GM10248 (cell line): Measurements from ENCODE around the gene SLC29A2.

ENCODE experiments used
- CTCF ChIA-PET: fragments of 300-600 bp; sonication (Branson Sonifier 250); formaldehyde crosslinking; extraction: SDS; loops from one replicate; lab custom pipeline; 2021; ENCODE audit warnings: antibody characterized with exemption; lab: Yijun Ruan, JAX
- POLR2A ChIA-PET: fragments of 350-650 bp; sonication (Branson Sonifier 250); formaldehyde crosslinking; extraction: SDS; loops from one replicate; lab custom pipeline; 2020; ENCODE audit warnings: antibody characterized with exemption; lab: Yijun Ruan, JAX
- DNase-seq: peaks from one replicate; pipeline ENCODE4 v3.0.0; 2012; ENCODE audit errors: extremely low spot score
- CTCF ChIP-seq: IDR thresholded peaks from 2 replicates; pipeline ENCODE4 v1.5.1; 2012; ENCODE audit warnings: mild to moderate bottlenecking, low read depth; ENCODE audit errors: extremely low read depth, missing control alignments, control extremely low read depth

Gene SLC29A2

GRCh38 chr11:66344550-66345315 lies 26.8 kb downstream of the SLC29A2 start, which contains the start of gene BRMS1:
BRMS1 (minus strand) TSS chr11:66345104; CDS start chr11:66342234, 2,870 bp downstream.
- CTCF ChIA-PET: interaction anchor here (1.0 to 5.6 kb wide), 10 partner anchors 10 to 507 kb away, joined by 3 to 37 read pairs (median 6); partner anchors contain the start of genes MRPL11 and RIN1
- POLR2A ChIA-PET: interaction anchor here (0.5 to 0.9 kb wide), 2 partner anchors 10 to 44 kb away, joined by 3 to 5 read pairs; no protein-coding TSS in a partner anchor
- peak; percentile 96 for DNase-seq
- no peak for TF ChIP-seq CTCF

GRCh38 chr11:66343176-66343575 lies 28.4 kb downstream of the SLC29A2 start:
- POLR2A ChIA-PET: no interaction called here
- CTCF ChIA-PET: interaction anchor here (5.4 to 5.6 kb wide), 2 partner anchors 21 to 31 kb away, joined by 22 to 37 read pairs; no protein-coding TSS in a partner anchor
- DNase-seq: no peak
- TF ChIP-seq CTCF: no peak

- ChIA-PET POLR2A (no interaction called here), CTCF (interaction anchor here (0.9 to 5.4 kb wide), 2 partner anchors 29 to 47 kb away, joined by 3 to 37 read pairs; no protein-coding TSS in a partner anchor)
- DNase-seq: no peak
- no peak for TF ChIP-seq CTCF
These were observed 29.9 kb downstream of the SLC29A2 start for GRCh38 chr11:66341502-66342126.

- ChIA-PET CTCF (interaction anchor here (1.3 to 2.1 kb wide), 2 partner anchors 12 to 29 kb away, joined by 3 to 15 read pairs; no protein-coding TSS in a partner anchor), POLR2A (no interaction called here)
- TF ChIP-seq CTCF: no peak
- no peak for DNase-seq
These were observed 30.7 kb downstream of the SLC29A2 start for GRCh38 chr11:66340596-66341501.

- no peak for TF ChIP-seq CTCF
- DNase-seq: no peak
- POLR2A ChIA-PET: no interaction called here
- CTCF ChIA-PET: interaction anchor here (1.0 to 2.1 kb wide), 5 partner anchors 7 to 54 kb away, joined by 3 to 15 read pairs (median 3); partner anchors contain the start of gene B4GAT1
These were observed 31.7 kb downstream of the SLC29A2 start for GRCh38 chr11:66339686-66340483.
